H9 (cell line): ENCODE data around the gene UPK1A. TPM values are rescaled to one million over a fixed set of nuclear protein-coding genes. Genes with fewer than 3 reads are reported as not detected.

Experiments used
- DNase-seq: peaks from one replicate; pipeline ENCODE4 v3.0.0-alpha.2; 2017
- H2AFZ ChIP-seq: one replicate; pipeline ENCODE4 v1.6.1; 2013; ENCODE audit warnings: mild to moderate bottlenecking, low read length, control low read depth, moderate library complexity
- H2AK5ac ChIP-seq: 2 replicates; pipeline ENCODE4 v1.6.1; 2013; ENCODE audit warnings: low read length, control low read depth, mixed read lengths; ENCODE audit not compliant: insufficient read length
- H2BK120ac ChIP-seq: one replicate; pipeline ENCODE4 v1.6.1; 2013; ENCODE audit warnings: low read depth, mild to moderate bottlenecking, low read length, control low read depth, inconsistent platforms; ENCODE audit not compliant: poor library complexity, severe bottlenecking
- H2BK12ac ChIP-seq: 2 replicates; pipeline ENCODE4 v1.6.1; 2013; ENCODE audit warnings: low read length, control low read depth, mixed read lengths, low read depth; ENCODE audit not compliant: insufficient read length
- H2BK15ac ChIP-seq: 2 replicates; pipeline ENCODE4 v1.6.1; 2013; ENCODE audit warnings: low read depth, low read length, control low read depth
- H2BK20ac ChIP-seq: one replicate; pipeline ENCODE4 v1.6.1; 2013; ENCODE audit warnings: low read depth, mild to moderate bottlenecking, low read length, control low read depth, inconsistent platforms; ENCODE audit not compliant: poor library complexity, severe bottlenecking
- H2BK5ac ChIP-seq: 2 replicates; pipeline ENCODE4 v1.6.1; 2013; ENCODE audit warnings: low read length, control low read depth, mixed read lengths; ENCODE audit not compliant: insufficient read length
- H3K14ac ChIP-seq: 2 replicates; pipeline ENCODE4 v1.6.1; 2013; ENCODE audit warnings: low read length, control low read depth; ENCODE audit not compliant: insufficient read depth
- H3K18ac ChIP-seq: 2 replicates; pipeline ENCODE4 v1.6.1; 2013; ENCODE audit warnings: low read depth, mild to moderate bottlenecking, mixed read lengths, low read length, control low read depth; ENCODE audit not compliant: insufficient read length
- H3K23ac ChIP-seq: 2 replicates; pipeline ENCODE4 v1.6.1; 2013; ENCODE audit warnings: low read length, control low read depth, mixed read lengths, low read depth; ENCODE audit not compliant: insufficient read length
- H3K23me2 ChIP-seq: 2 replicates; pipeline ENCODE4 v1.6.1; 2013; ENCODE audit warnings: low read depth, mild to moderate bottlenecking, mixed read lengths, low read length, control low read depth; ENCODE audit not compliant: insufficient read length, poor library complexity, severe bottlenecking
- H3K27ac ChIP-seq: 2 replicates; pipeline ENCODE4 v1.5.1; 2013; ENCODE audit warnings: low read length, control low read depth, mixed read lengths, low read depth; ENCODE audit not compliant: insufficient read length
- H3K27me3 ChIP-seq: 2 replicates; pipeline ENCODE4 v1.6.1; 2013; ENCODE audit warnings: low read length, control low read depth, inconsistent platforms; ENCODE audit not compliant: insufficient read depth
- H3K4ac ChIP-seq: 2 replicates; pipeline ENCODE4 v1.6.1; 2013; ENCODE audit warnings: low read depth, mild to moderate bottlenecking, control low read depth, inconsistent platforms, low read length, moderate library complexity
- H3K4me1 ChIP-seq: 2 replicates; pipeline ENCODE4 v1.6.1; 2013; ENCODE audit warnings: low read length, control low read depth, inconsistent platforms; ENCODE audit not compliant: insufficient read depth
- H3K4me2 ChIP-seq: 2 replicates; pipeline ENCODE4 v1.6.1; 2013; ENCODE audit warnings: low read length, control low read depth, mixed read lengths; ENCODE audit not compliant: insufficient read length, insufficient read depth
- H3K56ac ChIP-seq: 2 replicates; pipeline ENCODE4 v1.6.1; 2013; ENCODE audit warnings: low read depth, mild to moderate bottlenecking, mixed read lengths, low read length, control low read depth; ENCODE audit not compliant: insufficient read length
- H3K79me1 ChIP-seq: 2 replicates; pipeline ENCODE4 v1.6.1; 2013; ENCODE audit warnings: low read depth, mild to moderate bottlenecking, moderate library complexity, low read length, control low read depth, inconsistent platforms; ENCODE audit not compliant: insufficient read depth, poor library complexity, severe bottlenecking
- H3K79me2 ChIP-seq: 2 replicates; pipeline ENCODE4 v1.6.1; 2013; ENCODE audit warnings: low read length, control low read depth, inconsistent platforms; ENCODE audit not compliant: insufficient read depth
- H3K9ac ChIP-seq: 2 replicates; pipeline ENCODE4 v1.6.1; 2013; ENCODE audit warnings: low read length, control low read depth, mixed read lengths; ENCODE audit not compliant: insufficient read length; ENCODE audit errors: extremely low read depth
- H3K9me3 ChIP-seq: one replicate; pipeline ENCODE4 v1.6.1; 2013; ENCODE audit warnings: low read depth, low read length, inconsistent platforms; ENCODE audit not compliant: control insufficient read depth
- H3T11ph ChIP-seq: one replicate; pipeline ENCODE4 v1.6.1; 2013; ENCODE audit warnings: mild to moderate bottlenecking, low read length, control low read depth, inconsistent platforms
- H4K20me1 ChIP-seq: one replicate; pipeline ENCODE4 v1.6.1; 2013; ENCODE audit not compliant: control insufficient read depth, insufficient read length, insufficient read depth
- H4K5ac ChIP-seq: 2 replicates; pipeline ENCODE4 v1.6.1; 2013; ENCODE audit warnings: low read depth, mild to moderate bottlenecking, mixed read lengths, low read length, control low read depth; ENCODE audit not compliant: insufficient read length
- H4K8ac ChIP-seq: replicated peaks from 2 replicates; pipeline ENCODE4 v1.6.1; 2013; ENCODE audit warnings: low read length, control low read depth, mixed read lengths, low read depth; ENCODE audit not compliant: insufficient read length
- H4K91ac ChIP-seq: 2 replicates; pipeline ENCODE4 v1.6.1; 2013; ENCODE audit warnings: low read depth, mild to moderate bottlenecking, moderate library complexity, mixed read lengths, low read length, control low read depth; ENCODE audit not compliant: insufficient read length
- H3K27ac Mint-ChIP-seq, 3 experiments: 2 replicates in 2 of 3; 3 replicates in 1 of 3; pipeline ENCODE4 v1.8.0; 2020 to 2021; ENCODE audit warnings: mixed read lengths in 3 of 3, mild to moderate bottlenecking in 1 of 3, moderate library complexity in 1 of 3
- H3K27me3 Mint-ChIP-seq: 2 replicates; pipeline ENCODE4 v1.8.0; 2021; ENCODE audit warnings: low read depth, mild to moderate bottlenecking, moderate library complexity, mixed read lengths
- H3K36me3 Mint-ChIP-seq, 3 experiments: 2 replicates in 2 of 3; 3 replicates in 1 of 3; pipeline ENCODE4 v1.8.0; 2020 to 2021; ENCODE audit warnings: low read depth in 3 of 3, mixed read lengths in 3 of 3; ENCODE audit not compliant: insufficient read depth in 1 of 3
- H3K4me1 Mint-ChIP-seq, 2 experiments: 2 replicates each; pipeline ENCODE4 v1.8.0; 2020; ENCODE audit warnings: mixed read lengths in 2 of 2
- H3K4me3 Mint-ChIP-seq, 2 experiments: 2 replicates in 1 of 2; 3 replicates in 1 of 2; pipeline ENCODE4 v1.8.0; 2020 to 2021; ENCODE audit warnings: mild to moderate bottlenecking in 2 of 2, mixed read lengths in 2 of 2, moderate library complexity in 1 of 2
- H3K9me3 Mint-ChIP-seq, 2 experiments: 2 replicates in 1 of 2; 3 replicates in 1 of 2; pipeline ENCODE4 v1.8.0; 2020; ENCODE audit warnings: mild to moderate bottlenecking in 2 of 2, mixed read lengths in 2 of 2, moderate library complexity in 1 of 2
- CTCF ChIP-seq: fragments of 200-600 bp; sonication (generic); conservative IDR thresholded peaks from 3 replicates; pipeline ENCODE4 v1.8.0; 2021; ENCODE audit warnings: antibody characterized with exemption, mild to moderate bottlenecking
- WGBS: extraction: QIAGEN DNeasy Blood & Tissue Kit; methylation state at CpG from one replicate; pipeline ENCODE4 v1.1.7; 2013; ENCODE audit warnings: missing lambda C conversion rate, low lambda C conversion rate, mixed read lengths; ENCODE audit not compliant: insufficient read length; ENCODE audit errors: extremely low coverage; 5-methylcytosine and 5-hydroxymethylcytosine counted together
- total RNA-seq: library from RNA; stranded (reverse); gene quantifications from 2 replicates; pipeline ENCODE4 v1.2.1, GENCODE V29; 2021

Gene UPK1A
- total RNA-seq, 1 experiment from 2014 or later: 4.3 TPM

GRCh38 chr19:35722897-35723296 lies 56.6 kb downstream of the UPK1A start:
- H3K27ac Mint-ChIP-seq: no peak overlapping the region
- no peak overlapping the region for H2BK20ac ChIP-seq
- H3K23ac ChIP-seq: no peak overlapping the region
- no peak overlapping the region for H4K5ac ChIP-seq
- H2BK120ac ChIP-seq: no peak overlapping the region
- no peaks in the 10 kb centered on the region for H3K79me1 ChIP-seq
- H2AK5ac ChIP-seq: no peak overlapping the region
- no peaks in the 10 kb centered on the region for H3K9me3 Mint-ChIP-seq
- no peak overlapping the region for H3K4me3 Mint-ChIP-seq
- peaks cover 6% of the 10 kb centered on the region for H4K20me1 ChIP-seq
- no peaks in the 10 kb centered on the region; the same call in 1 of the 2 replicates for H3K27me3 Mint-ChIP-seq
- no peak overlapping the region for H3K56ac ChIP-seq
- no peak overlapping the region for H4K8ac ChIP-seq
- TF ChIP-seq CTCF: no peak
- no peak overlapping the region for H4K91ac ChIP-seq
- no peak overlapping the region for H3K4me2 ChIP-seq
- no peak for DNase-seq
- H3K4me1 Mint-ChIP-seq: peaks cover 6 to 8% of the 10 kb centered on the region in 2 experiments
- H3K4me1 ChIP-seq: no peaks in the 10 kb centered on the region
- no peak overlapping the region for H3K4ac ChIP-seq
- H3T11ph ChIP-seq: no peak overlapping the region
- no peak overlapping the region for H3K9ac ChIP-seq
- peaks cover 7% of the 10 kb centered on the region for H3K23me2 ChIP-seq
- no peak overlapping the region for H3K14ac ChIP-seq
- H3K18ac ChIP-seq: no peak overlapping the region
- no peak overlapping the region for H3K27ac ChIP-seq
- no peaks in the 10 kb centered on the region for H3K27me3 ChIP-seq
- no CpG with 5 or more reads among the region's 16 CpGs for WGBS
- H2BK12ac ChIP-seq: no peak overlapping the region
- no peak overlapping the region for H2AFZ ChIP-seq
- no peak overlapping the region for H2BK15ac ChIP-seq
- no peak overlapping the region for H2BK5ac ChIP-seq
- H3K79me2 ChIP-seq: peaks cover 11% of the 10 kb centered on the region; the same call in 1 of the 2 replicates
- no peaks in the 10 kb centered on the region for H3K9me3 ChIP-seq
- peaks cover 42 to 76% (median 74%) of the 10 kb centered on the region in 3 experiments; a peak in 6 of 7 replicates for H3K36me3 Mint-ChIP-seq
